ENCODE results near the gene CEACAM16. TPM values are rescaled to one million over a fixed set of nuclear protein-coding genes. Genes with fewer than 3 reads are reported as not detected.

The CEACAM16 gene
- total and polyA plus RNA-seq, 9 of the 15 experiments (the other 6 are each of a cell fraction or from before 2014, with no cell fraction given): not detected

DNA sequence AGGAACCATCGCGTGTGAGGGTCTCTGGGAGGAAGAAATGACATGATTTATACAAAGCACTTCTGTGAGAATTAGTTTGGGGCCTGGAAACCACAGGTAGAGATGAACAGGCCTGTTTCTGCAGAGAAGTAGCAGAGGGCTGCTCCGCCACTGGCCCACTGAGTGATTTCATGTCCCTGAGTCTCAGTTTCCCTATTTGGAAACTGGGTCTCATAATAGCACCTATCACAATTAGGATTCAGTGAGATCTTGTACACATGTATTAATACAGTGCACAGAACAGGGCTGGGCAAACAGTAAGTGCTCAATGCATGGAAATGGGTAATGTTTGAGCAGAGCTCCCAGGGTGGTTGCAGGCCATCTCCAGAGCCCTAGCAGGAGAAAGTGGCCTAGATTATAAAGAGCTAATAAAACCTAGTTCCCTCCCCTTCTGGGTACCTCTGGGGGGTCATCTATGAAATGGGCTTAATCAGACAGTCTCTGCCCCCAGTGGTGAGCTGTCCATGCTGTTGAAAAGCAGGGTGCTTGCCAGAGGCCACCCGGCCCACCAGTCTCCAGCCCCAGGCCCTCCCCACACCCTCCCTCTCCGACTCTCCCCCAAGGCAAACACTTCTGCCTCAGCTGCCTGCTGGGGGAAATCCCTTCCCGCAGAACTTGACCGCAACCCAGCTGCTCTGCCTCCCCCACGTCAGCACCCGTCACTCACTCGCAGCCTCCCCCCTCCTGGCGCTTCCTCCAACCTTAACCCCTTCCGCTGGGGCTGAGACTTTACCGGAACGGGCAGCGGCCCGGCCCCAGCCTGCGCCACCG is 54.1 kb downstream of the CEACAM16 start (continued):
- TF ChIP-seq DMBX1 (CRISPR knock-in tag; IDR thresholded peaks at IDR 0.05; ENCODE audit: borderline replicate concordance) (peak; percentile 49; the same call in 1 of the 2 replicates), NR1H2 (CRISPR knock-in tag; IDR thresholded peaks at IDR 0.05) (0 out of 2 replicates have a peak, but pooled peaks have one; percentile 77), GATAD2A (IDR thresholded peaks at IDR 0.05) (peak; percentile 97), HDAC2 (IDR thresholded peaks at IDR 0.05) (peak; percentile 85; the same call in 1 of the 2 replicates), PTRF (tag; IDR thresholded peaks at IDR 0.05) (no peak), ZNF12 (CRISPR knock-in tag; IDR thresholded peaks at IDR 0.05) (0 out of 2 replicates have a peak, but pooled peaks have one; percentile 35), TRIM24 (IDR thresholded peaks at IDR 0.05) (peak; percentile 67 to 84), MEIS2 (IDR thresholded peaks at IDR 0.05; ENCODE audit: partially characterized antibody) (peak; percentile 98), SIRT6 (IDR thresholded peaks at IDR 0.05; ENCODE audit: low read depth, low read length) (no peak), ESRRA (IDR thresholded peaks at IDR 0.05; ENCODE audit: borderline replicate concordance, low read depth) (peak; percentile 99; the same call in 1 of the 2 replicates), FOXJ2 (tag; IDR thresholded peaks at IDR 0.05) (no peak), ZSCAN29 (IDR thresholded peaks at IDR 0.05) (no peak), ILK (tag; IDR thresholded peaks at IDR 0.05; ENCODE audit: borderline replicate concordance, low read depth) (no peak), ZNF584 (CRISPR knock-in tag; IDR thresholded peaks at IDR 0.05; ENCODE audit: low read depth) (peak; percentile 76)
- TF ChIP-seq, protein P1, sequence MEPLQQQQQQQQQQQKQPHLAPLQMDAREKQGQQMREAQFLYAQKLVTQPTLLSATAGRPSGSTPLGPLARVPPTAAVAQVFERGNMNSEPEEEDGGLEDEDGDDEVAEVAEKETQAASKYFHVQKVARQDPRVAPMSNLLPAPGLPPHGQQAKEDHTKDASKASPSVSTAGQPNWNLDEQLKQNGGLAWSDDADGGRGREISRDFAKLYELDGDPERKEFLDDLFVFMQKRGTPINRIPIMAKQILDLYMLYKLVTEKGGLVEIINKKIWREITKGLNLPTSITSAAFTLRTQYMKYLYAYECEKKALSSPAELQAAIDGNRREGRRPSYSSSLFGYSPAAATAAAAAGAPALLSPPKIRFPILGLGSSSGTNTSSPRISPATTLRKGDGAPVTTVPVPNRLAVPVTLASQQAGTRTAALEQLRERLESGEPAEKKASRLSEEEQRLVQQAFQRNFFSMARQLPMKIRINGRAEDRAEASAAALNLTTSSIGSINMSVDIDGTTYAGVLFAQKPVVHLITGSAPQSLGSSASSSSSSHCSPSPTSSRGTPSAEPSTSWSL (CRISPR knock-in tag; IDR thresholded peaks at IDR 0.05; ENCODE audit: borderline replicate concordance): no peak
- TF ChIP-seq, protein P2, sequence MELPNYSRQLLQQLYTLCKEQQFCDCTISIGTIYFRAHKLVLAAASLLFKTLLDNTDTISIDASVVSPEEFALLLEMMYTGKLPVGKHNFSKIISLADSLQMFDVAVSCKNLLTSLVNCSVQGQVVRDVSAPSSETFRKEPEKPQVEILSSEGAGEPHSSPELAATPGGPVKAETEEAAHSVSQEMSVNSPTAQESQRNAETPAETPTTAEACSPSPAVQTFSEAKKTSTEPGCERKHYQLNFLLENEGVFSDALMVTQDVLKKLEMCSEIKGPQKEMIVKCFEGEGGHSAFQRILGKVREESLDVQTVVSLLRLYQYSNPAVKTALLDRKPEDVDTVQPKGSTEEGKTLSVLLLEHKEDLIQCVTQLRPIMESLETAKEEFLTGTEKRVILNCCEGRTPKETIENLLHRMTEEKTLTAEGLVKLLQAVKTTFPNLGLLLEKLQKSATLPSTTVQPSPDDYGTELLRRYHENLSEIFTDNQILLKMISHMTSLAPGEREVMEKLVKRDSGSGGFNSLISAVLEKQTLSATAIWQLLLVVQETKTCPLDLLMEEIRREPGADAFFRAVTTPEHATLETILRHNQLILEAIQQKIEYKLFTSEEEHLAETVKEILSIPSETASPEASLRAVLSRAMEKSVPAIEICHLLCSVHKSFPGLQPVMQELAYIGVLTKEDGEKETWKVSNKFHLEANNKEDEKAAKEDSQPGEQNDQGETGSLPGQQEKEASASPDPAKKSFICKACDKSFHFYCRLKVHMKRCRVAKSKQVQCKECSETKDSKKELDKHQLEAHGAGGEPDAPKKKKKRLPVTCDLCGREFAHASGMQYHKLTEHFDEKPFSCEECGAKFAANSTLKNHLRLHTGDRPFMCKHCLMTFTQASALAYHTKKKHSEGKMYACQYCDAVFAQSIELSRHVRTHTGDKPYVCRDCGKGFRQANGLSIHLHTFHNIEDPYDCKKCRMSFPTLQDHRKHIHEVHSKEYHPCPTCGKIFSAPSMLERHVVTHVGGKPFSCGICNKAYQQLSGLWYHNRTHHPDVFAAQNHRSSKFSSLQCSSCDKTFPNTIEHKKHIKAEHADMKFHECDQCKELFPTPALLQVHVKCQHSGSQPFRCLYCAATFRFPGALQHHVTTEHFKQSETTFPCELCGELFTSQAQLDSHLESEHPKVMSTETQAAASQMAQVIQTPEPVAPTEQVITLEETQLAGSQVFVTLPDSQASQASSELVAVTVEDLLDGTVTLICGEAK (IDR thresholded peaks at IDR 0.05): peak; percentile 81
- TF ChIP-seq, protein P2 (CRISPR knock-in tag; IDR thresholded peaks at IDR 0.05): no peak
- TF ChIP-seq, protein P3, sequence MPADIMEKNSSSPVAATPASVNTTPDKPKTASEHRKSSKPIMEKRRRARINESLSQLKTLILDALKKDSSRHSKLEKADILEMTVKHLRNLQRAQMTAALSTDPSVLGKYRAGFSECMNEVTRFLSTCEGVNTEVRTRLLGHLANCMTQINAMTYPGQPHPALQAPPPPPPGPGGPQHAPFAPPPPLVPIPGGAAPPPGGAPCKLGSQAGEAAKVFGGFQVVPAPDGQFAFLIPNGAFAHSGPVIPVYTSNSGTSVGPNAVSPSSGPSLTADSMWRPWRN (IDR thresholded peaks at IDR 0.05; ENCODE audit: low read depth): peak; percentile 89
